ENCODE data around the gene TXNL4A.

The TXNL4A gene

GRCh38 chr18:79935098-79935480, 53.3 kb downstream of the TXNL4A start:
- H3K27ac ChIP-seq (ENCODE audit: extremely low read depth, low read depth, low read length) = no peak overlapping the region
- ChIA-PET POLR2A (no interaction called here), CTCF (interaction anchor here (0.6 kb wide), 1 partner anchor 16 kb away, joined by 3 read pairs; no protein-coding TSS in a partner anchor)
- no peaks in the 10 kb centered on the region for H3K9me3 ChIP-seq (ENCODE audit: control insufficient read depth, insufficient read depth, low read depth, low read length)
- H3K36me3 ChIP-seq (ENCODE audit: control insufficient read depth in 2 of 2, insufficient read depth in 1 of 2, low read length in 2 of 2) = peaks cover 2 to 22% of the 10 kb centered on the region in 2 experiments; a peak in 2 of 3 replicates
- TF ChIP-seq ZNF311 (tag by site-specific recombination; IDR thresholded peaks at IDR 0.05; ENCODE audit: borderline replicate concordance) = no peak
- TF ChIP-seq KLF10 (tag by site-specific recombination; IDR thresholded peaks at IDR 0.05) = no peak
- TF ChIP-seq ZNF791 (tag by site-specific recombination; IDR thresholded peaks at IDR 0.05) = no peak
- no peak for TF ChIP-seq ZNF146 (tag by site-specific recombination; IDR thresholded peaks at IDR 0.05)
- TF ChIP-seq ZNF433 (tag by site-specific recombination; IDR thresholded peaks at IDR 0.05; ENCODE audit: low read depth) = no peak
- TF ChIP-seq ZNF266 (tag by site-specific recombination; IDR thresholded peaks at IDR 0.05; ENCODE audit: low read depth) = no peak
- TF ChIP-seq ZNF157 (tag by site-specific recombination; IDR thresholded peaks at IDR 0.05) = no peak
- no peak for TF ChIP-seq ZNF292 (tag by site-specific recombination; IDR thresholded peaks at IDR 0.05; ENCODE audit: borderline replicate concordance, low read depth)
- TF ChIP-seq OSR2 (tag by site-specific recombination; IDR thresholded peaks at IDR 0.05) = no peak
- TF ChIP-seq GLI4 (tag by site-specific recombination; IDR thresholded peaks at IDR 0.05) = no peak
- no peak for TF ChIP-seq ZNF133 (tag by site-specific recombination; IDR thresholded peaks at IDR 0.05)
- TF ChIP-seq ZNF324 (tag by site-specific recombination; IDR thresholded peaks at IDR 0.05) = no peak
- no peak for TF ChIP-seq ZNF548 (tag by site-specific recombination; IDR thresholded peaks at IDR 0.05)
- TF ChIP-seq ZNF510 (tag by site-specific recombination; IDR thresholded peaks at IDR 0.05; ENCODE audit: insufficient replicate concordance) = no peak
- TF ChIP-seq ZNF112 (tag by site-specific recombination; IDR thresholded peaks at IDR 0.05) = no peak
- TF ChIP-seq ZNF707 (tag by site-specific recombination; IDR thresholded peaks at IDR 0.05) = no peak
- no peak for TF ChIP-seq ZNF621 (tag by site-specific recombination; IDR thresholded peaks at IDR 0.05)
- no peak for TF ChIP-seq ZNF645 (tag by site-specific recombination; IDR thresholded peaks at IDR 0.05)
- TF ChIP-seq ZNF148 (tag by site-specific recombination; IDR thresholded peaks at IDR 0.05; ENCODE audit: borderline replicate concordance) = no peak
- no peaks in the 10 kb centered on the region for H3K4me1 ChIP-seq (ENCODE audit: control insufficient read depth, insufficient read depth, low read length)
- H3K4me3 ChIP-seq (ENCODE audit: low read depth, low read length) = no peak overlapping the region

DNA sequence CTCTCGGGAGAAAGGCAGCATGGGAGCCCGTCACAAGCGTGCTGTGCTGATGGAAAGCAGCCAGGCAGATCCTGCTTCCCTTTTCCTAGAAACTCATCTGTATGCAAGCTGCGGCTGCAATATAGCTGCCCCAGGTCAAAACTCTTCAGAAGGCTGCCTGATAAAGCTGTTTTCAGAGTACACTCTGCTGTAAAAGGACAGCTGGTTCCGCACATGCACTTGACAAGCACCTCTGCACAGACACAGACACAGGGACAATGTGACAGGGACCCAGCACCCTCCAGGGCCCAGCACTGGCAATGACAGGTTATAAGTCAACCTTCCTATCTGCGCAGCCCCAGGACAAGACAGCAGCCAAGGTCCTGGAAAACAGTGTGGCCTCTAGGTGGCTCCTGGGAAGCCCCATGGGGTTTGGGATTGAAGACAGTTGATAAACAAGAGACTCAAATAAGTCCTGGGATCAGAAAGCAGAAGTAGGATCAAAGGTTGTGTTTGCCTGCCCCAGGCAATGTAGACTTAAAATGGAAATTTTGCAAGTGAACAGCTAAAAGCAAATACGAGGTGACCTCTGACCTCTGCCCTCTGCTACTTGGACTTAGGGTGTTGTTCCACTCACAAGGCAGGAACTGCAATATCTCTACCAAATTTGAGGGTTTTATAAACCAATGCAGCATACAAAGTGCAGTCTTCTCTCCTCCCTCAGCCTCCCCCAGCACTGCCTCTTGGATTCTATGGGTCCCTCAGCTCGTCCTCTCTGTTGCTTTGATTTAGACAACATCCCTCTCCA, 53.9 kb downstream of the TXNL4A start:
- no peak overlapping the region for H3K27ac ChIP-seq (ENCODE audit: extremely low read depth, low read depth, low read length)
- no peaks in the 10 kb centered on the region for H3K4me1 ChIP-seq (ENCODE audit: control insufficient read depth, insufficient read depth, low read length)
- no peak overlapping the region for H3K4me3 ChIP-seq (ENCODE audit: low read depth, low read length)
- CTCF ChIA-PET = interaction anchor here (0.6 kb wide), 1 partner anchor 36 kb away, joined by 3 read pairs; no protein-coding TSS in a partner anchor
- peaks cover 0 to 22% of the 10 kb centered on the region in 2 experiments; a peak in 2 of 3 replicates for H3K36me3 ChIP-seq (ENCODE audit: control insufficient read depth in 2 of 2, insufficient read depth in 1 of 2, low read length in 2 of 2)
- H3K9me3 ChIP-seq (ENCODE audit: control insufficient read depth, insufficient read depth, low read depth, low read length) = no peaks in the 10 kb centered on the region
- POLR2A ChIA-PET = no interaction called here
- no peak for TF ChIP-seq ZNF366 (tag by site-specific recombination; conservative IDR thresholded peaks at IDR 0.05)
- no peak for TF ChIP-seq ZNF514 (tag by site-specific recombination; IDR thresholded peaks at IDR 0.05)
- no peak for TF ChIP-seq ZNF114 (tag by site-specific recombination; IDR thresholded peaks at IDR 0.05)
- TF ChIP-seq, protein P1, sequence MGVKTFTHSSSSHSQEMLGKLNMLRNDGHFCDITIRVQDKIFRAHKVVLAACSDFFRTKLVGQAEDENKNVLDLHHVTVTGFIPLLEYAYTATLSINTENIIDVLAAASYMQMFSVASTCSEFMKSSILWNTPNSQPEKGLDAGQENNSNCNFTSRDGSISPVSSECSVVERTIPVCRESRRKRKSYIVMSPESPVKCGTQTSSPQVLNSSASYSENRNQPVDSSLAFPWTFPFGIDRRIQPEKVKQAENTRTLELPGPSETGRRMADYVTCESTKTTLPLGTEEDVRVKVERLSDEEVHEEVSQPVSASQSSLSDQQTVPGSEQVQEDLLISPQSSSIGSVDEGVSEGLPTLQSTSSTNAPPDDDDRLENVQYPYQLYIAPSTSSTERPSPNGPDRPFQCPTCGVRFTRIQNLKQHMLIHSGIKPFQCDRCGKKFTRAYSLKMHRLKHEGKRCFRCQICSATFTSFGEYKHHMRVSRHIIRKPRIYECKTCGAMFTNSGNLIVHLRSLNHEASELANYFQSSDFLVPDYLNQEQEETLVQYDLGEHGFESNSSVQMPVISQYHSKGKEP (tag by site-specific recombination; IDR thresholded peaks at IDR 0.05) = no peak
- TF ChIP-seq, protein P2, sequence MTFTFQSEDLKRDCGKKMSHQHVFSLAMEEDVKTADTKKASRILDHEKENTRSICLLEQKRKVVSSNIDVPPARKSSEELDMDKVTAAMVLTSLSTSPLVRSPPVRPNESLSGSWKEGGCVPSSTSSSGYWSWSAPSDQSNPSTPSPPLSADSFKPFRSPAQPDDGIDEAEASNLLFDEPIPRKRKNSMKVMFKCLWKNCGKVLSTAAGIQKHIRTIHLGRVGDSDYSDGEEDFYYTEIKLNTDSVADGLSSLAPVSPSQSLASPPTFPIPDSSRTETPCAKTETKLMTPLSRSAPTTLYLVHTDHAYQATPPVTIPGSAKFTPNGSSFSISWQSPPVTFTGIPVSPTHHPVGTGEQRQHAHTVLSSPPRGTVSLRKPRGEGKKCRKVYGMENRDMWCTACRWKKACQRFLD (tag by site-specific recombination; IDR thresholded peaks at IDR 0.05) = no peak
- no peak for TF ChIP-seq ZFP3 (tag by site-specific recombination; IDR thresholded peaks at IDR 0.05; ENCODE audit: low read depth)
- no peak for TF ChIP-seq ZNF223 (tag by site-specific recombination; IDR thresholded peaks at IDR 0.05)
- TF ChIP-seq KLF8 (tag by site-specific recombination; IDR thresholded peaks at IDR 0.05) = no peak
- no peak for TF ChIP-seq ZNF843 (tag by site-specific recombination; IDR thresholded peaks at IDR 0.05)
- no peak for TF ChIP-seq OVOL3 (tag by site-specific recombination; IDR thresholded peaks at IDR 0.05)
- TF ChIP-seq SETDB1 (IDR thresholded peaks at IDR 0.05; ENCODE audit: insufficient read length, low read length) = no peak
- TF ChIP-seq ZNF48 (tag by site-specific recombination; IDR thresholded peaks at IDR 0.05) = no peak
- TF ChIP-seq ZBTB8A (tag by site-specific recombination; IDR thresholded peaks at IDR 0.05) = no peak

All from HEK293 (cell line).